HL-60/S4 treated with phorbol 12-myristate 13-acetate at 8.2 ng/mL for 4 days and 3 days (cell line): ENCODE measurements around the gene ZNF117.
"Not testable (repeated sequence)": the region's sequence is repeated elsewhere in the genome, so short reads cannot be mapped to it uniquely, and the experiment has no call there.

ENCODE experiments used
- in situ Hi-C: fragments of 300-500 bp; cut with MboI; formaldehyde crosslinking; loops from 2 replicates; pipeline ENCODE4 v1.15.0; 2022; ENCODE audit warnings: low sequenced_read_pairs

The ZNF117 gene

DNA sequence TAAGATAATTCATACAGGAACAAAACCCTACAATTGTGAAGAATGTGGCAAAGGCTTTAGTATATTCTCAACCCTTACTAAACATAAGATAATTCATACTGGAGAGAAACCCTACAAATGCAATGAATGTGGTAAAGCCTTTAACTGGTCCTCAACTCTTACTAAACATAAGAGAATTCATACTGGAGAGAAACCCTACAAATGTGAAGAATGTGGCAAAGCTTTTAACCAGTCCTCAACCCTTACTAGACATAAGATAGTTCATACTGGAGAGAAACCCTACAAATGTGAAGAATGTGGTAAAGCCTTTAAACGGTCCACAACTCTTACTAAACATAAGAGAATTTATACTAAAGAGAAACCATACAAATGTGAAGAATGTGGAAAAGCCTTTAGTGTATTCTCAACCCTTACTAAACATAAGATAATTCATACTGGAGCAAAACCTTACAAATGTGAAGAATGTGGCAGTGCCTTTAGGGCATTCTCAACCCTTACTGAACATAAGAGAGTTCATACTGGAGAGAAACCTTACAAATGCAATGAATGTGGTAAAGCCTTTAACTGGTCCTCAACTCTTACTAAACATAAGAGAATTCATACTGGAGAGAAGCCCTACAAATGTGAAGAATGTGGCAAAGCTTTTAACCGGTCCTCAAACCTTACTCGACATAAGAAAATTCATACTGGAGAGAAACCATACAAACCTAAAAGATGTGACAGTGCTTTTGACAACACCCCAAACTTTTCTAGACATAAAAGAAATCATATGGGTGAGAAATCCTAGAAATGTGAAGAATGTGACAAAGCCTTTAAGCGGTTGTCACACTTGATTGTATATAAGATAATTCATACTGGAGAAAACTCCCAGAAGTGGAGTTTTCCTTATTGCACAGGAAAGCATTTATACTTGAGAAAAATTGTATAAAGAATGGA lies 62.3 kb downstream of the ZNF117 start:
- in situ Hi-C loops, result not testable (repeated sequence)
